Panc1 (cell line): Measurements from ENCODE around the gene SPSB1. TPM values are rescaled to one million over a fixed set of nuclear protein-coding genes. Genes with fewer than 3 reads are reported as not detected.

Experiments
- ATAC-seq: fragments of 200-7000 bp; cut with Tn5 transposase; 2 replicates; pipeline ENCODE4 v1.9.1; 2020; ENCODE audit warnings: mild to moderate bottlenecking, moderate library complexity
- BruUV-seq: library from RNA; stranded (reverse); fragments of 400-500 nt; replicated peaks from 2 replicates; lab custom pipeline; 2021; lab: Mats Ljungman, UMichigan
- CTCF ChIA-PET: fragments of 300-600 bp; sonication (Branson Sonifier 250); formaldehyde crosslinking; loops from one replicate; lab custom pipeline; 2022; ENCODE audit warnings: antibody characterized with exemption; lab: Charles Lee
- POLR2A ChIA-PET: fragments of 300-600 bp; sonication (Branson Sonifier 250); formaldehyde crosslinking; loops from one replicate; lab custom pipeline; 2022; ENCODE audit warnings: antibody characterized with exemption; lab: Charles Lee
- DNase-seq: peaks from one replicate; pipeline ENCODE4 v3.0.0-alpha.2; 2010; ENCODE audit warnings: low read depth, low spot score
- H3K27ac ChIP-seq: 2 replicates; pipeline ENCODE4 v1.5.1; 2011; ENCODE audit warnings: mild to moderate bottlenecking, low read length, inconsistent platforms
- H3K27me3 ChIP-seq: fragments of 200-500 bp; sonication (Bioruptor generic); 2 replicates; pipeline ENCODE4 v1.6.0; 2014; ENCODE audit warnings: low read length, inconsistent platforms; ENCODE audit not compliant: control insufficient read depth, insufficient read depth
- H3K36me3 ChIP-seq: fragments of 200-500 bp; sonication (Bioruptor generic); 2 replicates; pipeline ENCODE4 v1.5.1; 2014; ENCODE audit warnings: inconsistent platforms, mild to moderate bottlenecking, low read length, moderate library complexity; ENCODE audit not compliant: control insufficient read depth, insufficient read depth
- H3K4me1 ChIP-seq: 2 replicates; pipeline ENCODE4 v1.5.1; 2011; ENCODE audit warnings: inconsistent platforms, mild to moderate bottlenecking, low read length, moderate library complexity; ENCODE audit not compliant: control insufficient read depth, insufficient read depth
- H3K4me3 ChIP-seq, 2 experiments: 2 replicates each; pipeline ENCODE4 v1.5.1; 2011 to 2012; ENCODE audit warnings: low read depth in 2 of 2, low read length in 2 of 2, mild to moderate bottlenecking in 2 of 2, inconsistent platforms in 1 of 2, moderate library complexity in 1 of 2
- H3K9me3 ChIP-seq: fragments of 200-500 bp; sonication (Bioruptor generic); 2 replicates; pipeline ENCODE4 v1.5.1; 2014; ENCODE audit warnings: low read depth, mild to moderate bottlenecking, inconsistent platforms, low read length, moderate library complexity; ENCODE audit not compliant: control insufficient read depth, insufficient read depth
- CTCF ChIP-seq: fragments of 450-650 bp; IDR thresholded peaks from 2 replicates; pipeline ENCODE4 v1.5.1; 2017; ENCODE audit warnings: mild to moderate bottlenecking
- POLR2AphosphoS5 ChIP-seq: IDR thresholded peaks from 2 replicates; pipeline ENCODE4 v1.6.1; 2012; ENCODE audit warnings: mild to moderate bottlenecking, low read depth, low read length, moderate library complexity
- REST ChIP-seq, 2 experiments: IDR thresholded peaks; 2 replicates each; pipeline ENCODE4 v1.6.1; 2011 to 2012; ENCODE audit warnings: low read depth in 2 of 2, control low read depth in 1 of 2, low read length in 1 of 2, mild to moderate bottlenecking in 1 of 2, moderate library complexity in 1 of 2; ENCODE audit not compliant: insufficient read depth in 1 of 2
- SIN3A ChIP-seq: IDR thresholded peaks from 2 replicates; pipeline ENCODE4 v1.6.1; 2012; ENCODE audit warnings: low read depth, mild to moderate bottlenecking, low read length, moderate library complexity, borderline replicate concordance; ENCODE audit not compliant: insufficient read depth
- TCF7L2 ChIP-seq: IDR thresholded peaks from 2 replicates; pipeline ENCODE4 v1.6.1; 2011; ENCODE audit warnings: mild to moderate bottlenecking, low read depth, low read length, inconsistent platforms
- in situ Hi-C: cut with HindIII; loops from 2 replicates; pipeline ENCODE4 v1.10.0; 2016; ENCODE audit warnings: low sequenced_read_pairs, low pct_unique_long_range_greater_than_20kb
- intact Hi-C: fragments of 100-400 bp; cut with micrococcal nuclease; formaldehyde crosslinking; loops from one replicate; pipeline ENCODE4 v1.10.0; 2022; ENCODE audit not compliant: unreplicated experiment
- total RNA-seq: library from RNA; stranded (reverse); gene quantifications from one replicate; pipeline ENCODE4 v1.2.1, GENCODE V29; 2021; ENCODE audit not compliant: unreplicated experiment

Gene SPSB1
- total RNA-seq, 1 experiment from 2014 or later = 73.7 TPM

- ChIA-PET CTCF (no interaction called here), POLR2A (no interaction called here)
- Histone ChIP-seq H3K27me3 (no peaks in the 10 kb centered on the region), H3K27ac (no peak overlapping the region), H3K4me3 (no peak overlapping the region), H3K4me1 (0 out of 2 replicates have a peak, but pooled peaks cover 2% of the 10 kb centered on the region), H3K36me3 (no peaks in the 10 kb centered on the region), H3K9me3 (no peaks in the 10 kb centered on the region)
- DNase-seq = no peak
- ATAC-seq = no peak
- no TSS peak for BruUV-seq
- in situ Hi-C loops = no loop called here
- intact Hi-C loops = no loop called here
- TF ChIP-seq TCF7L2 (no peak), POLR2AphosphoS5 (no peak), SIN3A (no peak), REST (IDR thresholded peaks at IDR 0.05; ENCODE audit: insufficient read depth in 1 of 2, low read depth in 2 of 2, low read length in 1 of 2) (no peak), CTCF (no peak)
These were observed 49.5 kb upstream of the SPSB1 start for GRCh38 chr1:9243066-9243739.

- Histone ChIP-seq H3K27me3 (no peaks in the 10 kb centered on the region), H3K4me1 (no peaks in the 10 kb centered on the region), H3K9me3 (no peaks in the 10 kb centered on the region), H3K36me3 (no peaks in the 10 kb centered on the region), H3K27ac (no peak overlapping the region), H3K4me3 (no peak overlapping the region)
- DNase-seq = no peak
- no peak for ATAC-seq
- TF ChIP-seq TCF7L2 (no peak), CTCF (no peak), POLR2AphosphoS5 (no peak), SIN3A (no peak), REST (IDR thresholded peaks at IDR 0.05; ENCODE audit: insufficient read depth in 1 of 2, low read depth in 2 of 2, low read length in 1 of 2) (no peak; a peak in 1 of 4 replicates)
- CTCF ChIA-PET = interaction anchor here (0.6 kb wide), 1 partner anchor 158 kb away, joined by 6 read pairs; no protein-coding TSS in a partner anchor
- intact Hi-C loops (no loop called here), in situ Hi-C loops (no loop called here)
- POLR2A ChIA-PET = no interaction called here
- no TSS peak for BruUV-seq
These were observed 48.0 kb upstream of the SPSB1 start for GRCh38 chr1:9244501-9245229.
